Osteoblast (primary cell): ENCODE data around the gene C21orf58. TPM values are rescaled to one million over a fixed set of nuclear protein-coding genes. Genes with fewer than 3 reads are reported as not detected.

Experiments used
- DNase-seq: peaks from one replicate; pipeline ENCODE4 v3.0.0; 2011; ENCODE audit warnings: low spot score, mixed read lengths; ENCODE audit not compliant: insufficient read length; ENCODE audit errors: missing footprints
- H2AFZ ChIP-seq: 2 replicates; pipeline ENCODE4 v1.6.0; 2011; ENCODE audit warnings: mild to moderate bottlenecking, low read length
- H3K27ac ChIP-seq: 2 replicates; pipeline ENCODE4 v1.5.1; 2011; ENCODE audit warnings: mild to moderate bottlenecking, low read depth, low read length, moderate library complexity
- H3K27me3 ChIP-seq: 2 replicates; pipeline ENCODE4 v1.6.0; 2012; ENCODE audit warnings: mild to moderate bottlenecking, control low read depth, inconsistent platforms, low read length, moderate library complexity; ENCODE audit not compliant: insufficient read depth
- H3K36me3 ChIP-seq: 2 replicates; pipeline ENCODE4 v1.5.1; 2011; ENCODE audit warnings: mild to moderate bottlenecking, low read length, control low read depth, moderate library complexity; ENCODE audit not compliant: insufficient read depth
- H3K4me1 ChIP-seq: 2 replicates; pipeline ENCODE4 v1.5.1; 2011; ENCODE audit warnings: mild to moderate bottlenecking, low read length, control low read depth, moderate library complexity; ENCODE audit not compliant: insufficient read depth
- H3K4me2 ChIP-seq: 2 replicates; pipeline ENCODE4 v1.6.0; 2011; ENCODE audit warnings: mild to moderate bottlenecking, low read length; ENCODE audit not compliant: insufficient read depth
- H3K4me3 ChIP-seq: fragments of 200-600 bp; sonication (generic); 3 replicates; pipeline ENCODE4 v1.5.1; 2012; ENCODE audit warnings: mild to moderate bottlenecking, low read length, inconsistent platforms; ENCODE audit not compliant: insufficient read depth
- H3K79me2 ChIP-seq: 2 replicates; pipeline ENCODE4 v1.6.0; 2012; ENCODE audit warnings: mild to moderate bottlenecking, low read length, control low read depth, inconsistent platforms; ENCODE audit not compliant: insufficient read depth
- H3K9me3 ChIP-seq: 2 replicates; pipeline ENCODE4 v1.5.1; 2011; ENCODE audit warnings: low read depth, low read length, control low read depth
- H4K20me1 ChIP-seq: 2 replicates; pipeline ENCODE4 v1.6.0; 2012; ENCODE audit warnings: mild to moderate bottlenecking, low read length, control low read depth; ENCODE audit not compliant: insufficient read depth
- total RNA-seq: library from RNA; depleted of rRNA; stranded (reverse); fragments of >200 nt; gene quantifications from 2 replicates; pipeline ENCODE4 v1.2.3, GENCODE V29; 2012
- TF ChIP-seq, protein P1 (sequence below): IDR thresholded peaks from 2 replicates; pipeline ENCODE4 v1.5.1; 2011; ENCODE audit warnings: mild to moderate bottlenecking, low read depth, low read length, moderate library complexity; ENCODE audit errors: extremely low read depth

The C21orf58 gene
- total RNA-seq, 1 donor: 2.2 TPM

- DNase-seq: peak; percentile 83
- Histone ChIP-seq H3K27ac (peak overlapping the region; percentile 70), H2AFZ (peak overlapping the region; percentile 95), H3K79me2 (peaks cover 61% of the 10 kb centered on the region), H3K4me2 (peak overlapping the region; percentile 98), H3K27me3 (no peaks in the 10 kb centered on the region), H3K4me3 (peak overlapping the region; percentile 97), H3K9me3 (no peaks in the 10 kb centered on the region), H3K36me3 (peaks cover 7% of the 10 kb centered on the region), H3K4me1 (peaks cover 23% of the 10 kb centered on the region), H4K20me1 (peaks cover 3% of the 10 kb centered on the region)
- TF ChIP-seq, protein P1, sequence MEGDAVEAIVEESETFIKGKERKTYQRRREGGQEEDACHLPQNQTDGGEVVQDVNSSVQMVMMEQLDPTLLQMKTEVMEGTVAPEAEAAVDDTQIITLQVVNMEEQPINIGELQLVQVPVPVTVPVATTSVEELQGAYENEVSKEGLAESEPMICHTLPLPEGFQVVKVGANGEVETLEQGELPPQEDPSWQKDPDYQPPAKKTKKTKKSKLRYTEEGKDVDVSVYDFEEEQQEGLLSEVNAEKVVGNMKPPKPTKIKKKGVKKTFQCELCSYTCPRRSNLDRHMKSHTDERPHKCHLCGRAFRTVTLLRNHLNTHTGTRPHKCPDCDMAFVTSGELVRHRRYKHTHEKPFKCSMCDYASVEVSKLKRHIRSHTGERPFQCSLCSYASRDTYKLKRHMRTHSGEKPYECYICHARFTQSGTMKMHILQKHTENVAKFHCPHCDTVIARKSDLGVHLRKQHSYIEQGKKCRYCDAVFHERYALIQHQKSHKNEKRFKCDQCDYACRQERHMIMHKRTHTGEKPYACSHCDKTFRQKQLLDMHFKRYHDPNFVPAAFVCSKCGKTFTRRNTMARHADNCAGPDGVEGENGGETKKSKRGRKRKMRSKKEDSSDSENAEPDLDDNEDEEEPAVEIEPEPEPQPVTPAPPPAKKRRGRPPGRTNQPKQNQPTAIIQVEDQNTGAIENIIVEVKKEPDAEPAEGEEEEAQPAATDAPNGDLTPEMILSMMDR: no peak
Measured at GRCh38 chr21:46323227-46323709, 402 bp downstream of the C21orf58 start.

- H3K4me3 ChIP-seq: peak overlapping the region; percentile 97
- TF ChIP-seq, protein P1: no peak
- H4K20me1 ChIP-seq: peaks cover 3% of the 10 kb centered on the region
- peak overlapping the region; percentile 95 for H2AFZ ChIP-seq
- no peaks in the 10 kb centered on the region for H3K36me3 ChIP-seq
- H3K27ac ChIP-seq: peak overlapping the region; percentile 70
- H3K4me1 ChIP-seq: peaks cover 23% of the 10 kb centered on the region
- peak; percentile 88 for DNase-seq
- peaks cover 54% of the 10 kb centered on the region for H3K79me2 ChIP-seq
- no peaks in the 10 kb centered on the region for H3K27me3 ChIP-seq
- H3K9me3 ChIP-seq: no peaks in the 10 kb centered on the region
- H3K4me2 ChIP-seq: peak overlapping the region; percentile 98
Measured at GRCh38 chr21:46322351-46323226, 1.1 kb downstream of the C21orf58 start.

DNA sequence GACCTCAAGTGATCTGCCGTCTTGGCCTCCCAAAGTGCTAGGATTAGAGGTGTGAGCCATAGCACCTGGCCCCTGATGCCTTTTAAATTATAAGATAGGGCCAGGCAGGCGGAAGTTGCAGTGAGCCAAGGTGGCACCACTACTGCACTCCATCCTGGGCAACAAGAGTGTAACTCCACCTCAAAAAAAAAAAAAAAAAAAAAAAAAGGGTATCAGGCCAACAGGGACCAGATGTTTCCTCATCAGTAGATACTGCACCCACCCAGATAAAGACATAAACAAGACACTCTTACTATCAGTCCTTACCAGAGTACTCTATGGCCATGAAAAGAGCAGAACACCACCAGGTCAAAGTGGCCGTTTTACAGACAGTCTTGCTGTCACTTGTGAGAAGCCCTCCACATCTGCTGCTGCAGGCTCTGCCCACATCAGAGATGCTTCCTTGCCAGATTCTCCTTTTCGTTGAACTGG, 3.3 kb downstream of the C21orf58 start:
- peaks cover 17% of the 10 kb centered on the region for H3K4me1 ChIP-seq
- H3K27ac ChIP-seq: no peak overlapping the region
- peaks cover 3% of the 10 kb centered on the region for H4K20me1 ChIP-seq
- no peaks in the 10 kb centered on the region for H3K27me3 ChIP-seq
- TF ChIP-seq, protein P1: no peak
- H3K36me3 ChIP-seq: no peaks in the 10 kb centered on the region
- peak overlapping the region; percentile 48 for H3K4me2 ChIP-seq
- H3K9me3 ChIP-seq: no peaks in the 10 kb centered on the region
- peaks cover 36% of the 10 kb centered on the region for H3K79me2 ChIP-seq
- no peak overlapping the region for H2AFZ ChIP-seq
- DNase-seq: peak; percentile 75
- H3K4me3 ChIP-seq: no peak overlapping the region

GRCh38 chr21:46319186-46319585, 4.5 kb downstream of the C21orf58 start:
- TF ChIP-seq, protein P1: no peak
- no peak overlapping the region for H2AFZ ChIP-seq

More at GRCh38 chr21:46319186-46319585, 4.5 kb downstream of the C21orf58 start:
- Histone ChIP-seq H4K20me1 (peaks cover 3% of the 10 kb centered on the region), H3K36me3 (no peaks in the 10 kb centered on the region), H3K79me2 (peaks cover 31% of the 10 kb centered on the region), H3K9me3 (no peaks in the 10 kb centered on the region), H3K4me2 (no peak overlapping the region), H3K27me3 (no peaks in the 10 kb centered on the region), H3K27ac (no peak overlapping the region), H3K4me1 (peaks cover 15% of the 10 kb centered on the region), H3K4me3 (no peak overlapping the region)
- no peak for DNase-seq
